ENCODE measurements around the gene WDTC1.

GRCh38 chr1:27299385-27300271 is 65.2 kb downstream of the WDTC1 start:
- TF ChIP-seq CTCF (IDR thresholded peaks at IDR 0.05; ENCODE audit: insufficient read depth, low read length): no peak
- TF ChIP-seq POLR2AphosphoS5 (IDR thresholded peaks at IDR 0.05; ENCODE audit: low read depth): no peak
- TF ChIP-seq SPI1 (IDR thresholded peaks at IDR 0.05; ENCODE audit: borderline replicate concordance, low read depth): no peak

All from HL-60 (cell line).